Hematopoietic multipotent progenitor cell treated with erythropoietin and hydrocortisone succinate and interleukin-3 and kit ligand, for 15 days (in vitro differentiated cells): ENCODE measurements around the gene ZNF236.

Experiments
- DNase-seq: peaks from one replicate; pipeline ENCODE4 v3.0.0-alpha.2; 2015; ENCODE audit warnings: low spot score

Gene ZNF236

GRCh38 chr18:76821356-76821874 is 942 bp upstream of the ZNF236 start:
- DNase-seq, result peak; percentile 13

- DNase-seq, result peak; percentile 64
These were observed 367 bp upstream of the ZNF236 start for GRCh38 chr18:76821875-76822505.

- no peak for DNase-seq
These were observed 793 bp downstream of the ZNF236 start for GRCh38 chr18:76823161-76823538.

- no peak for DNase-seq
These were observed 1.2 kb downstream of the ZNF236 start for GRCh38 chr18:76823587-76824011.

GRCh38 chr18:76824145-76824676 is 1.9 kb downstream of the ZNF236 start:
- DNase-seq, result no peak

- no peak for DNase-seq
These were observed 2.4 kb downstream of the ZNF236 start for GRCh38 chr18:76824754-76825153.

GRCh38 chr18:76827205-76828200 is 5.1 kb downstream of the ZNF236 start:
- DNase-seq, result no peak

- DNase-seq, result no peak
These were observed 12.0 kb downstream of the ZNF236 start for GRCh38 chr18:76834379-76834778.

GRCh38 chr18:76835380-76835779 is 13.0 kb downstream of the ZNF236 start:
- DNase-seq, result no peak

GRCh38 chr18:76837071-76837470 is 14.7 kb downstream of the ZNF236 start:
- DNase-seq, result no peak

GRCh38 chr18:76838182-76838581 is 15.8 kb downstream of the ZNF236 start:
- no peak for DNase-seq

- DNase-seq, result no peak
These were observed 16.9 kb downstream of the ZNF236 start for GRCh38 chr18:76839086-76839794.

GRCh38 chr18:76842837-76843530 is 20.6 kb downstream of the ZNF236 start:
- no peak for DNase-seq

GRCh38 chr18:76844144-76844543 is 21.8 kb downstream of the ZNF236 start:
- DNase-seq, result no peak

- DNase-seq, result no peak
These were observed 22.6 kb downstream of the ZNF236 start for GRCh38 chr18:76844742-76845477.

GRCh38 chr18:76846217-76846616 is 23.9 kb downstream of the ZNF236 start:
- DNase-seq, result no peak

- DNase-seq, result no peak
These were observed 25.6 kb downstream of the ZNF236 start for GRCh38 chr18:76847916-76848315.

- no peak for DNase-seq
These were observed 27.8 kb downstream of the ZNF236 start for GRCh38 chr18:76850112-76850511.

GRCh38 chr18:76855594-76855993 is 33.2 kb downstream of the ZNF236 start:
- DNase-seq, result peak; percentile 67

- no peak for DNase-seq
These were observed 35.1 kb downstream of the ZNF236 start for GRCh38 chr18:76857476-76857875.
